GM10248 (cell line): ENCODE measurements around the gene ACTMAP.
A peak's percentile ranks its signal among the peaks of the same experiment; 100 is the strongest.

Experiments
- CTCF ChIA-PET: fragments of 300-600 bp; sonication (Branson Sonifier 250); formaldehyde crosslinking; extraction: SDS; loops from one replicate; lab custom pipeline; 2021; ENCODE audit warnings: antibody characterized with exemption; lab: Yijun Ruan, JAX
- POLR2A ChIA-PET: fragments of 350-650 bp; sonication (Branson Sonifier 250); formaldehyde crosslinking; extraction: SDS; loops from one replicate; lab custom pipeline; 2020; ENCODE audit warnings: antibody characterized with exemption; lab: Yijun Ruan, JAX
- DNase-seq: peaks from one replicate; pipeline ENCODE4 v3.0.0; 2012; ENCODE audit errors: extremely low spot score
- CTCF ChIP-seq: IDR thresholded peaks from 2 replicates; pipeline ENCODE4 v1.5.1; 2012; ENCODE audit warnings: mild to moderate bottlenecking, low read depth; ENCODE audit errors: extremely low read depth, missing control alignments, control extremely low read depth

The ACTMAP gene

GRCh38 chr19:40717880-40718773 is 32.1 kb downstream of the ACTMAP start:
- DNase-seq: no peak
- POLR2A ChIA-PET: interaction anchor here (1.5 kb wide), 1 partner anchor 32 kb away, joined by 4 read pairs; the partner anchor contains the start of gene ACTMAP
- no peak for TF ChIP-seq CTCF
- CTCF ChIA-PET: interaction anchor here (1.0 kb wide), 1 partner anchor 25 kb away, joined by 3 read pairs; no protein-coding TSS in a partner anchor

GRCh38 chr19:40717325-40717879 is 32.9 kb downstream of the ACTMAP start:
- CTCF ChIA-PET: interaction anchor here (1.0 to 1.3 kb wide), 4 partner anchors 26 to 85 kb away, joined by 3 to 6 read pairs (median 3); no protein-coding TSS in a partner anchor
- no peak for DNase-seq

GRCh38 chr19:40716482-40717324 is 33.6 kb downstream of the ACTMAP start, which contains the start of the genes COQ8B and ITPKC:
COQ8B (minus strand) TSS chr19:40716886; CDS start chr19:40714632, 2,254 bp downstream.
ITPKC (plus strand) TSS chr19:40717112; CDS start chr19:40717136, 24 bp downstream.
- POLR2A ChIA-PET: interaction anchor here (0.5 to 1.5 kb wide), 6 partner anchors 26 to 82 kb away, joined by 3 to 5 read pairs (median 4); partner anchors contain the start of genes ACTMAP and EGLN2

More at GRCh38 chr19:40717325-40717879, 32.9 kb downstream of the ACTMAP start:
- POLR2A ChIA-PET: interaction anchor here (0.5 to 1.5 kb wide), 6 partner anchors 25 to 82 kb away, joined by 3 to 5 read pairs (median 4); partner anchors contain the start of genes ACTMAP and EGLN2
- no peak for TF ChIP-seq CTCF

GRCh38 chr19:40716031-40716481 is 34.2 kb downstream of the ACTMAP start:
- ChIA-PET CTCF (interaction anchor here (0.9 to 1.3 kb wide), 5 partner anchors 13 to 295 kb away, joined by 3 to 6 read pairs (median 3); no protein-coding TSS in a partner anchor), POLR2A (interaction anchor here (1.1 to 1.3 kb wide), 2 partner anchors 62 to 83 kb away, joined by 3 read pairs; partner anchors contain the start of gene EGLN2)
- no peak for DNase-seq
- no peak for TF ChIP-seq CTCF

More at GRCh38 chr19:40716482-40717324, 33.6 kb downstream of the ACTMAP start, which contains the start of the genes COQ8B and ITPKC:
- CTCF ChIA-PET: interaction anchor here (0.9 to 1.3 kb wide), 7 partner anchors 14 to 296 kb away, joined by 3 to 6 read pairs (median 3); no protein-coding TSS in a partner anchor
- peak; percentile 98 for DNase-seq
- no peak for TF ChIP-seq CTCF

- POLR2A ChIA-PET: interaction anchor here (0.6 kb wide), 1 partner anchor 144 kb away, joined by 7 read pairs; no protein-coding TSS in a partner anchor
- DNase-seq: peak; percentile 96
- peak; percentile 3 for TF ChIP-seq CTCF
- CTCF ChIA-PET: interaction anchor here (1.2 to 1.5 kb wide), 3 partner anchors 9 to 84 kb away, joined by 3 to 4 read pairs (median 4); partner anchors contain the start of gene EGLN2
These were observed 35.6 kb downstream of the ACTMAP start for GRCh38 chr19:40714441-40715299.
